Aorta (tissue), 5 donors: ENCODE measurements around the gene LRRC2. TPM values are rescaled to one million over a fixed set of nuclear protein-coding genes. Genes with fewer than 3 reads are reported as not detected.
"Not testable (repeated sequence)": the region's sequence is repeated elsewhere in the genome, so short reads cannot be mapped to it uniquely, and the experiment has no call there.

Source experiments
- ATAC-seq: fragments of 200-7000 bp; cut with Tn5 transposase; one replicate; pipeline ENCODE4 v1.9.1; 2022; ENCODE audit warnings: moderate library complexity; ENCODE audit not compliant: low FRiP score
- DNase-seq, 2 donors: peaks; one replicate each; pipeline ENCODE4 v3.0.0-alpha.2; 2020
- H3K27ac ChIP-seq, 2 donors: one replicate each; pipeline ENCODE4 v1.5.1; 2013; ENCODE audit warnings: low read length in 2 of 2, mild to moderate bottlenecking in 2 of 2, moderate library complexity in 2 of 2, control low read depth in 1 of 2, inconsistent platforms in 1 of 2, low read depth in 1 of 2
- H3K27me3 ChIP-seq, 2 donors: one replicate each; pipeline ENCODE4 v1.6.1; 2013; ENCODE audit warnings: control low read depth in 1 of 2, low read length in 1 of 2, mild to moderate bottlenecking in 1 of 2, moderate library complexity in 1 of 2; ENCODE audit not compliant: insufficient read depth in 2 of 2, control insufficient read depth in 1 of 2
- H3K36me3 ChIP-seq, 2 donors: one replicate each; pipeline ENCODE4 v1.6.1; 2013; ENCODE audit warnings: control low read depth in 1 of 2, low read length in 1 of 2, mild to moderate bottlenecking in 1 of 2; ENCODE audit not compliant: insufficient read depth in 2 of 2, control insufficient read depth in 1 of 2
- H3K4me1 ChIP-seq, 2 donors: one replicate each; pipeline ENCODE4 v1.6.1; 2013; ENCODE audit warnings: low read length in 2 of 2, control low read depth in 1 of 2, mild to moderate bottlenecking in 1 of 2, moderate library complexity in 1 of 2; ENCODE audit not compliant: insufficient read depth in 2 of 2, control insufficient read depth in 1 of 2
- H3K4me3 ChIP-seq, 2 donors: one replicate each; pipeline ENCODE4 v1.5.1; 2013; ENCODE audit warnings: low read length in 2 of 2, control low read depth in 1 of 2, mild to moderate bottlenecking in 1 of 2
- H3K9me3 ChIP-seq: one replicate; pipeline ENCODE4 v1.6.1; 2013; ENCODE audit warnings: mild to moderate bottlenecking, low read length; ENCODE audit not compliant: control insufficient read depth
- WGBS, 2 donors: extraction: QIAGEN DNeasy Blood & Tissue Kit; methylation state at CpG; one replicate each; pipeline ENCODE4 v1.1.7; 2013; 5-methylcytosine and 5-hydroxymethylcytosine counted together
- intact Hi-C, 2 donors: fragments of 100-400 bp; cut with DNase I; formaldehyde crosslinking; loops; one replicate each; pipeline versions ENCODE4 v1.14.2 to v1.15.0; 2022
- polyA plus RNA-seq, 2 donors: library from polyadenylated mRNA; stranded (reverse); fragments of 200-250 nt; gene quantifications; one replicate each; pipeline ENCODE4 v1.2.3, GENCODE V29; 2013
- total RNA-seq, 2 donors: library from RNA; stranded (reverse); fragmentation: NEBNext Ultra II Directional; extraction: Animal tissue kit (Norgen Biotek cat#: 25700); gene quantifications; one replicate each; pipeline ENCODE4 v1.2.1, GENCODE V29; 2021
- donor health status: healthy with polysubstance abuse.
- donor health status: Bipolar disorder and iron deficiency.
- donor health status: DM: no; HTN: no; CAD: no.
- donor health status: DM: no; HTN: no; CAD: no.
- donor health status: DM: yes; HTN: yes; CAD: no.

Gene LRRC2
- total and polyA plus RNA-seq, 4 donors, result 0.03 to 8.8 (median 0.45) TPM

DNA sequence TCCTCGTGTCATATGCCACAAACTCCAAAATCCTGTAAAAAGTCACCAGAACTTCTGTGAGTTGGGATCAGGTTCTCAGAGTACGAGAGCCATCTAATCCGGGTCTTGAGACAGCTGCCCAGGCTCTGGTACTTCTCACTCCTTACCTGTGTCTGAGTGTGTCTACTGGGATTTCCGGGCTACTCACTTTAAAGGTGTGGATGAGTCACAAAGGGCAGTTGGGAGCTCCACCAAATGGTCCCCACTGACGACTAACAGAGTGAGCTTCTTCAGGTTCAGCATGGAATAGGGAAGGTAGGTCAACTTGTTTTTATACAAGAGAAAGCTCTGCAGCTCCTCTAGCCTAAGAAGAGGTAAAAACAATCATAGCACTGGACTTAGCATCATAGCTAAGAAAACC lies 38.9 kb downstream of the LRRC2 start:
- no peak for DNase-seq
- no peaks in the 10 kb centered on the region for H3K36me3 ChIP-seq
- no peak for ATAC-seq

DNA sequence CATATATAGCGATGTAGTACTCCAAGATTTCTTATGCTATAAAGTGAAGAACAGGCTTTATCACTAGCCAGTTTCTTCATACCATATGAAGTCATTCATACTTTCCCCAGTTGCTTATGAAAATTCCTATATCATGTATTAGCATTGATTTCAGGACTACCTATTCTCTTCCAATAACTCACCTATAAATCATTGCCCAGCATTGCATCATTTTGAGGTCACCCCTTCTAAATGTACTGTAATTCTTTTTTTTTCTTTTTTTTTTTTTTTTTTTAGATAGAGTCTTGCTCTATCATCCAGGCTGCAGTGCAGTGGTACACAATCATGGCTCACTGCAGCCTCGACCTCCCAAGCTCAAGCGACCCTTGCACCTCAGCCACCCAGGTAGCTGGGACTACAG lies 41.3 kb downstream of the LRRC2 start:
- no peak overlapping the region for H3K4me3 ChIP-seq
- intact Hi-C loops, result no loop called here
- no peaks in the 10 kb centered on the region for H3K4me1 ChIP-seq
- H3K36me3 ChIP-seq, result no peaks in the 10 kb centered on the region
- DNase-seq (no peak), ATAC-seq (no peak)
- no peaks in the 10 kb centered on the region for H3K27me3 ChIP-seq
- WGBS, 2 donors, result 83 to 86% methylated on average over 3 of the region's 3 CpGs
- no peak overlapping the region for H3K27ac ChIP-seq
- no peaks in the 10 kb centered on the region for H3K9me3 ChIP-seq

More for the DNA sequence above, 38.9 kb downstream of the LRRC2 start:
- H3K9me3 ChIP-seq, result no peaks in the 10 kb centered on the region
- H3K4me3 ChIP-seq, result no peak overlapping the region
- no peaks in the 10 kb centered on the region for H3K4me1 ChIP-seq
- intact Hi-C loops, result no loop called here
- H3K27ac ChIP-seq, result no peak overlapping the region
- 77 to 78% methylated on average over 5 of the region's 5 CpGs for WGBS, 2 donors
- no peaks in the 10 kb centered on the region for H3K27me3 ChIP-seq

DNA sequence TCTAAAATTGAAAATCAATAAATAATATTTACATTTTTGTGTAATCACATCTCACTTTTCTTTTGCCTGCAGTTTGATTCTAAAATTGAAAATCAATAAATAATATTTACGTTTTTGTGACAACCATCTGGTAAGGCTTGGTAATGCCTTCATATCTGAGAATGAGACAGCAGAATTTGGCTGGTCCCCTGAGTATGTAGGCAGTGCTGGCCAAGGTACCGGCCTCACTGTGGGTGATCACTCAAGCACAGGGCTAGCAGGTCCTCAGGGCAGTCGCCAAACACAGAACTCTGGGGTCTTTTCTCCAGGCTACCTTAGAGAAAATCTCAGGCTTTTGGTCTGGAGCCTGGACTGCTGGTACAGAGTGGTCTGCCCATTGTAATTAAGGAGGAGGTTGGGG lies 42.1 kb downstream of the LRRC2 start:
- no peak overlapping the region for H3K27ac ChIP-seq
- H3K4me3 ChIP-seq, result no peak overlapping the region
- H3K27me3 ChIP-seq, result no peaks in the 10 kb centered on the region
- no peaks in the 10 kb centered on the region for H3K4me1 ChIP-seq
- no peak for ATAC-seq
- no peaks in the 10 kb centered on the region for H3K36me3 ChIP-seq
- DNase-seq, result no peak
- intact Hi-C loops, result no loop called here
- 48 to 50% methylated on average over 3 of the region's 3 CpGs for WGBS, 2 donors
- H3K9me3 ChIP-seq, result no peaks in the 10 kb centered on the region

DNA sequence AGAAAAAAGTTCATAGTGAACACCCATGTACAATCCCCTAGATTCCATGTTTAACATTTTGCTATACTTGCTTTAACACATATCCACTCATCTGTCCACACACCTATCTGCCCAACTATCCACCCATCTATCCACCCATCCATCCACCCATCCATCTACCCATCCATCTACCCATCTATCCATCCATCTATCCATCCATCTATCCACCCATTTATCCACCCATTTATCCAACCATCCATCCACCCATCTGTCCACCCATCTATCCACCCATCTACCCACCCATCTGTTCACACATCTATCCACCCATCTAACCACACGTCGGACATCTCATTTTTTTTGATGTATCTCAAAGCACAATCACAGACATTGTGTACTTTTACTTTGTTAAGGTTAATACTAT lies 42.5 kb downstream of the LRRC2 start:
- Histone ChIP-seq H3K27me3 (no peaks in the 10 kb centered on the region), H3K27ac (no peak overlapping the region), H3K4me3 (no peak overlapping the region), H3K9me3 (no peaks in the 10 kb centered on the region), H3K4me1 (no peaks in the 10 kb centered on the region), H3K36me3 (no peaks in the 10 kb centered on the region)
- 90 to 94% methylated on average over 2 of the region's 2 CpGs for WGBS, 2 donors
- intact Hi-C loops, result no loop called here
- DNase-seq, result no peak
- ATAC-seq, result no peak

DNA sequence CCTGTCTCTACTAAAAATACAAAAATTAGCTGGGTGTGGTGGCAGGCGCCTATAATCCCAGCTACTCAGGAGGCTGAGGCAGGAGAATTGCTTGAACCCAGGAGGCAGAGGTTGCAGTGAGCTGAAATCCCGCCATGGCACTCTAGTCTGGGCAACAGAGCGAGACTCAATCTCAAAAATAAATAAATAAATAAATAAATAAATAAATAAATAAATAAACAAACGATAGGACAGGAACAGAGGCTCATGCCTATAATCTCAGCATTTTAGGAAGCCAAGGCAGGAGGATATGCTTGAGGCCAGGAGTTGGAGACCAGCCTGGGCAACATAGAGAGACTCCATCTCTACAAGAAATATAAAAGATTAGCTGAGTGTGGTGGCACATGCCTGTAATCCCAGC lies 43.9 kb downstream of the LRRC2 start:
- DNase-seq, H3K36me3 ChIP-seq, intact Hi-C loops, H3K4me3 ChIP-seq, H3K9me3 ChIP-seq, H3K27ac ChIP-seq, H3K4me1 ChIP-seq, H3K27me3 ChIP-seq, ATAC-seq: not testable (repeated sequence)
- 77 to 80% methylated on average over 4 of the region's 4 CpGs for WGBS, 2 donors

DNA sequence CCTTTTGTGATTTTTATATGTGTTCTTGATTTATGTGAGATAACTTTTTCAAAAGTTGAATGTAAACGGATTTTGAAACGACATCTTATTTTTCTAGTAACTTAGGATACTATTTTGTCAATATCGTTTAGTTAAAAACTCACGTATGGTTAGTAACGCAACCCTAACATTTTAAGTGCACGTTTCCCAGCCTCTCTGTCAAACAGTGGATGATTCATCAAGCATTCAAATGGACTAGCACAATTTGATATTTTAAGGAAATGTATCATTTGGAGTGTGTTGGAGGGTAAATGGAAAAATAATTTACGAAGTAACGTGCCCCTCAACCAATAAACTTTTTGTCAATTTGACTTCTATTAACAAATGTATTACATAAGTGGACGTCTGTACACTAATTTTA lies 45.0 kb downstream of the LRRC2 start:
- Histone ChIP-seq H3K36me3 (no peaks in the 10 kb centered on the region), H3K27me3 (no peaks in the 10 kb centered on the region), H3K4me1 (no peaks in the 10 kb centered on the region), H3K9me3 (no peaks in the 10 kb centered on the region), H3K27ac (no peak overlapping the region), H3K4me3 (no peak overlapping the region)
- intact Hi-C loops, result no loop called here
- no peak for DNase-seq
- ATAC-seq, result no peak
- 78 to 79% methylated on average over 9 of the region's 9 CpGs for WGBS, 2 donors

DNA sequence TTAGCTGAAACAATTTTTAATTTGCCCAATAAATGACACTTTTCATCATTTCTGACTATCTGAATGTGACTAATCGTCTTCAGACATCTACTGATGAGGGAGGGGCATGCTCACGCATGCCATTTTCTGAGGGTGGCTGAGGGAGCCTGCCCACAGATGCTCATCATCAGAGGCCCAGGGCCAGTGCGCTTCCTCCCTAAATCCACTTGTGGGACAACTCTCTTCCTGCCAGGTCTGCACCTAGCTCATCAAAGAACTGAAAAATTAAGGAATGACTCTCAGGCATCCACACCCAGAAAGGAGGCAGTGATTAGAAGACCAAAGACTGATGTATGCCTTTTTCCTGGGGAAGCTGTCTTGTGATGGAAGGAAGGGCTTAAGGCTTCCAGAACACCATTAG lies 45.6 kb downstream of the LRRC2 start:
- Histone ChIP-seq H3K27me3 (no peaks in the 10 kb centered on the region), H3K4me3 (no peak overlapping the region), H3K36me3 (no peaks in the 10 kb centered on the region), H3K9me3 (no peaks in the 10 kb centered on the region), H3K4me1 (no peaks in the 10 kb centered on the region), H3K27ac (no peak overlapping the region)
- WGBS, 2 donors, result 76 to 82% methylated on average over 3 of the region's 3 CpGs
- ATAC-seq (no peak), DNase-seq (no peak)
- intact Hi-C loops, result no loop called here

DNA sequence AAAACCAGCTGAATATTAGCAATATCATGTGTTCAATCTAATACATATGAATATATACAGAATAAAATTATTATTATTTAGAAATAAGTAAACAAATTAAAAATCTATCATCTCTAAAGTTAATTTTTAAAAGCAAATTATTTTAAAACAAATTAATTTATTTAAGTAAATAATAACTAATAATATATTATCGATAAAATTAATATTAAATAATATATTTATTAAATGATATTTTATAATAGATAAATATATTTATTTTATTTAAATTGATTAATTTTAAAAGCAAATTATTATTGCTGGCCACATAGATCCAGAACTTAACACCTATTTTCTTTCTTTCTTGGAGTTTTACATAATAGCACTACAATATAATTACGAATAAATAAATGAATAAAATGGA lies 46.1 kb downstream of the LRRC2 start:
- 98% methylated on average over 2 of the region's 2 CpGs for WGBS, 2 donors
- no peaks in the 10 kb centered on the region for H3K9me3 ChIP-seq
- intact Hi-C loops, result no loop called here
- no peak overlapping the region for H3K4me3 ChIP-seq
- no peaks in the 10 kb centered on the region for H3K27me3 ChIP-seq
- no peaks in the 10 kb centered on the region for H3K36me3 ChIP-seq
- no peak overlapping the region for H3K27ac ChIP-seq
- no peaks in the 10 kb centered on the region for H3K4me1 ChIP-seq
- ATAC-seq (no peak), DNase-seq (no peak)

DNA sequence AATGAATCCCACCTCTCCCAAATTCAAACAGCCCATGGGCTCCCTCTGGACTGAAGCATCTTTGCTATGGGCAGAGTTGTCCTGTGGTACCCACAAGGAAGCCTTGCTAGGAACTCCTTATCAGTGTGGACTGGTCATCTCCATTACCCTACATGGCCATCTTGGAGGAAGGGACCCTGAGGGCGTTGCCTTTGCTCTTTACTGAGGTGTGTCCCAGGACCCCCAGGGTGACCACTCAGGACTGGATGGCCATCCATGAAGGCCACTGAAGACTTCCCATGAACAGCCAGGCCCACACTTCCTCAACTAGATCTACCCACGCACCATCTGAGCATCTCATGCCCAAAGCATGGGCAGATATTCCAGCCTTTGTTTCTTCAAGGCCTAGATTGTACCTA lies 48.3 kb downstream of the LRRC2 start:
- 75 to 82% methylated on average over 2 of the region's 2 CpGs for WGBS, 2 donors
- H3K9me3 ChIP-seq, result no peaks in the 10 kb centered on the region
- no peak for DNase-seq
- H3K4me3 ChIP-seq, result no peak overlapping the region
- H3K36me3 ChIP-seq, result no peaks in the 10 kb centered on the region
- no peak for ATAC-seq
- H3K27me3 ChIP-seq, result no peaks in the 10 kb centered on the region
- intact Hi-C loops, result no loop called here
- H3K27ac ChIP-seq, result no peak overlapping the region
- H3K4me1 ChIP-seq, result no peaks in the 10 kb centered on the region
